T-helper 2 cell treated with Interferon-gamma antibody and Interleukin-4, amounts not matched to agents 5 μg/mL and 100 μg/mL, for 36 hours (primary cell): Measurements from ENCODE around the gene RIMBP2.

ENCODE experiments used
- DNase-seq: peaks from one replicate; pipeline ENCODE4 v3.0.0; 2021; ENCODE audit warnings: low spot score
- H3K27ac Mint-ChIP-seq: one replicate; pipeline ENCODE4 v1.8.0; 2021; ENCODE audit warnings: mild to moderate bottlenecking, mixed read lengths
- H3K27me3 Mint-ChIP-seq: one replicate; pipeline ENCODE4 v1.8.0; 2021; ENCODE audit warnings: low read depth, mixed read lengths
- H3K36me3 Mint-ChIP-seq: one replicate; pipeline ENCODE4 v1.8.0; 2021; ENCODE audit warnings: low read depth, mixed read lengths
- H3K4me1 Mint-ChIP-seq: one replicate; pipeline ENCODE4 v1.8.0; 2021; ENCODE audit warnings: low read depth, mixed read lengths
- H3K4me3 Mint-ChIP-seq: one replicate; pipeline ENCODE4 v1.8.0; 2022; ENCODE audit warnings: mild to moderate bottlenecking, moderate library complexity, mixed read lengths
- H3K9me3 Mint-ChIP-seq: one replicate; pipeline ENCODE4 v1.8.0; 2021; ENCODE audit warnings: mixed read lengths

The RIMBP2 gene

GRCh38 chr12:130560321-130560720 lies 155.8 kb downstream of the RIMBP2 start:
- no peaks in the 10 kb centered on the region for H3K27me3 Mint-ChIP-seq
- no peaks in the 10 kb centered on the region for H3K4me1 Mint-ChIP-seq
- no peak overlapping the region for H3K4me3 Mint-ChIP-seq
- H3K9me3 Mint-ChIP-seq = peaks cover 9% of the 10 kb centered on the region
- H3K27ac Mint-ChIP-seq = no peak overlapping the region
- no peaks in the 10 kb centered on the region for H3K36me3 Mint-ChIP-seq
- DNase-seq = no peak

DNA sequence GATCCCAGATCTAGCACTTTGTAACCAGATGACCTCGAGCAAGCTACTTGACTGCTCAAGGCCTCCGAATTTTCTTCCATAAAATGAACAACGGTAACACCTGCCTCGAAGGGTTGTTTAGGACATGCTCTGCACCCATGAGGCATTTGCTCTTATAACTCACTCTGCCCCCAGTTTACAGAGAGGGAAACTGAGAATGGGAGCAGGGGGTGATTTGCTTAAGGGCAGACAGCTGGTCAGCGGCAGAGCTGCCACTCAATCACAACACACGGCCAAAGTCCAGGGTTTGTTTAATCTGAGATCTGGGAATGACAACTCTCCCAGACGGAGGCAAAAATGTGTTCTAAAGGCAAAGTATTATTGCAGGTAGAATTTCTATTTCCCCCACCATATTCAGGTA lies 156.3 kb downstream of the RIMBP2 start:
- no peak overlapping the region for H3K27ac Mint-ChIP-seq
- H3K4me3 Mint-ChIP-seq = no peak overlapping the region
- no peaks in the 10 kb centered on the region for H3K4me1 Mint-ChIP-seq
- no peak for DNase-seq
- H3K9me3 Mint-ChIP-seq = peaks cover 8% of the 10 kb centered on the region
- H3K36me3 Mint-ChIP-seq = no peaks in the 10 kb centered on the region
- no peaks in the 10 kb centered on the region for H3K27me3 Mint-ChIP-seq

DNA sequence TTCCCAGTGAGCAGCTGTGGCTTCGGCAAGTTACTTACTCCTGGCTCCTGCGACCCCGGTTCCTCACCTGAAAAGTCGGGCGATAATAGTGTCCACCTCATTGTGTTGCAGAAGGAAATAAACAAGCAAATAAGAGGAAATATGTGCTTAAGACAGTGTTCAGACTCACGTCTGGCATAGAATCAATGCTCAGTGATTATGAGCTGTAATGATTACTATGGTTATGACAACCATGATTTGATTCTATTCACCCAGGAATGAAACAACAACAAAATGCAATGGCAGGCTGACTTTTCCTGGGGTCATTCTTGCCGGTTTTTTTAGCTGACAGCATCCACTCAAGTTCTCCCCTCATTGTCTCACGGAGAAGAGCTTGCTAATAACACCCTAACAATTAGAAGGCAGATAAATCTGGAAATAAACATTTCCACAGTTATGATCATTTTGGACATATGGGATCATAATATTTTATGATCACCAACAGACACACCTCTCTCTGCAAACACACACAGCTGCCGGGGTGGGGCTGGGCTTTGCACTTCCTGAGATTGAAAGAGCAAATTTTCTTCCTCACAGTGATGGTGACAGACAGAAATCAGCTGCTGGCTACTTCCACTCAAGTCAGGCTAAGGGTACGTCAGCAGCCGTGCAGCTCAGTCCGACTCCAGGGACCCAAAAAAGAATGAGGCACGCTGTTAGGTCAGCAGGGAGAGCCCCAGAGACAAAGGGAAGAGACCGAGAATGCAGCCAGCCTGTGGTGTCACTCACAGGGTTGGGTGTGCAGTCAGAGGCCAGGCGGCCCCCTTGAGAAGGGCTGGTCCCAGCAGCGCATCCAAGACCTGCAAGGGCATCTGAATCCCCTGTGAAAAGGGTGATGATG lies 158.0 kb downstream of the RIMBP2 start:
- Mint-ChIP-seq H3K27ac (no peak overlapping the region), H3K9me3 (no peaks in the 10 kb centered on the region), H3K4me3 (no peak overlapping the region), H3K4me1 (no peaks in the 10 kb centered on the region), H3K36me3 (no peaks in the 10 kb centered on the region), H3K27me3 (no peaks in the 10 kb centered on the region)
- no peak for DNase-seq

- DNase-seq = no peak
- Mint-ChIP-seq H3K27ac (no peak overlapping the region), H3K4me1 (no peaks in the 10 kb centered on the region), H3K9me3 (no peaks in the 10 kb centered on the region), H3K4me3 (no peak overlapping the region), H3K27me3 (no peaks in the 10 kb centered on the region), H3K36me3 (no peaks in the 10 kb centered on the region)
Observed at GRCh38 chr12:130557201-130557600, 158.9 kb downstream of the RIMBP2 start.

GRCh38 chr12:130556486-130557055 lies 159.5 kb downstream of the RIMBP2 start:
- Mint-ChIP-seq H3K4me3 (no peak overlapping the region), H3K27ac (no peak overlapping the region), H3K36me3 (no peaks in the 10 kb centered on the region)

GRCh38 chr12:130555628-130556485 lies 160.2 kb downstream of the RIMBP2 start:
- Mint-ChIP-seq H3K27ac (no peak overlapping the region), H3K36me3 (no peaks in the 10 kb centered on the region), H3K27me3 (no peaks in the 10 kb centered on the region), H3K4me3 (no peak overlapping the region), H3K4me1 (no peaks in the 10 kb centered on the region), H3K9me3 (no peaks in the 10 kb centered on the region)
- no peak for DNase-seq

More at GRCh38 chr12:130556486-130557055, 159.5 kb downstream of the RIMBP2 start:
- no peaks in the 10 kb centered on the region for H3K4me1 Mint-ChIP-seq
- H3K9me3 Mint-ChIP-seq = no peaks in the 10 kb centered on the region
- no peak for DNase-seq
- H3K27me3 Mint-ChIP-seq = no peaks in the 10 kb centered on the region

GRCh38 chr12:130555221-130555620 lies 160.9 kb downstream of the RIMBP2 start:
- Mint-ChIP-seq H3K4me1 (no peaks in the 10 kb centered on the region), H3K4me3 (no peak overlapping the region), H3K36me3 (no peaks in the 10 kb centered on the region), H3K27me3 (no peaks in the 10 kb centered on the region), H3K9me3 (peaks cover 3% of the 10 kb centered on the region), H3K27ac (no peak overlapping the region)
- DNase-seq = no peak

GRCh38 chr12:130552483-130552996 lies 163.6 kb downstream of the RIMBP2 start:
- no peaks in the 10 kb centered on the region for H3K27me3 Mint-ChIP-seq
- no peaks in the 10 kb centered on the region for H3K36me3 Mint-ChIP-seq
- H3K4me1 Mint-ChIP-seq = no peaks in the 10 kb centered on the region
- no peak overlapping the region for H3K27ac Mint-ChIP-seq
- H3K4me3 Mint-ChIP-seq = no peak overlapping the region
- no peak for DNase-seq
- peaks cover 9% of the 10 kb centered on the region for H3K9me3 Mint-ChIP-seq

GRCh38 chr12:130549361-130549760 lies 166.7 kb downstream of the RIMBP2 start:
- Mint-ChIP-seq H3K4me3 (no peak overlapping the region), H3K27ac (no peak overlapping the region), H3K9me3 (peaks cover 9% of the 10 kb centered on the region), H3K4me1 (no peaks in the 10 kb centered on the region), H3K27me3 (no peaks in the 10 kb centered on the region), H3K36me3 (no peaks in the 10 kb centered on the region)
- no peak for DNase-seq

DNA sequence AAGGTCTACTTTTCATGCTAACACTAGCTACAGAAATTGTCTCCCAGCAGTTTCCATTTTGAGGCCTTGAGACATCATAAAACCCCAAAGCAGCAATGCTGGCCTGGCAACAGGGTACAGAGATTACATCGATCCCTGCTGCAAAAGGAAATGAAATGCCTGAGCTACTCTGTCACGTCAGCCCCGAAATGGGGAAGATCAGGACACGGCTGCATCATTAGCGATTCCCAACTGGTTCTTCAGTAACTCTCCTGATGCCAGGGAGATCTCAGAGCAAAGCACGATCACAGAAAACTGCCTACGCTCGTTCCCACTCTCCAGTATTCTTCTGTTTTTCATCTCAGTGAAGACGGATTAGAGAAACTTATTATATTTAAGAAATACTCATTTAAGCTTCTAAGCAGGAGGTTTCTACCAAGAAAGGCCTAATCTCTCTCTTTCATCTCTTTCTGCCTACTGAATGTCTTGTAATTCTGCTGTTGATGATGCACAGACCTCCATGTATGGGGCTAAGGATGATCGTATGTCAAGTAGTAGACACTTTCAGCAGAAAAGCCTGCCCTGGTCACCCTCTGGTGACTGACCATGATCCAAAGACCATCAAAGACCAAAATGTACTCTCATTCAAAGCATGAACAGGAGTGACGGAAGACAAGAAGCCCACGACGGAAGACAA lies 168.5 kb downstream of the RIMBP2 start:
- DNase-seq = no peak
- H3K4me3 Mint-ChIP-seq = no peak overlapping the region
- no peaks in the 10 kb centered on the region for H3K27me3 Mint-ChIP-seq
- no peaks in the 10 kb centered on the region for H3K4me1 Mint-ChIP-seq
- H3K9me3 Mint-ChIP-seq = peaks cover 9% of the 10 kb centered on the region
- H3K36me3 Mint-ChIP-seq = no peaks in the 10 kb centered on the region
- H3K27ac Mint-ChIP-seq = no peak overlapping the region

- no peak for DNase-seq
- H3K4me1 Mint-ChIP-seq = no peaks in the 10 kb centered on the region
- H3K27me3 Mint-ChIP-seq = no peaks in the 10 kb centered on the region
- no peak overlapping the region for H3K4me3 Mint-ChIP-seq
- H3K27ac Mint-ChIP-seq = no peak overlapping the region
- H3K36me3 Mint-ChIP-seq = no peaks in the 10 kb centered on the region
- H3K9me3 Mint-ChIP-seq = peaks cover 14% of the 10 kb centered on the region
Observed at GRCh38 chr12:130546494-130546893, 169.6 kb downstream of the RIMBP2 start.

DNA sequence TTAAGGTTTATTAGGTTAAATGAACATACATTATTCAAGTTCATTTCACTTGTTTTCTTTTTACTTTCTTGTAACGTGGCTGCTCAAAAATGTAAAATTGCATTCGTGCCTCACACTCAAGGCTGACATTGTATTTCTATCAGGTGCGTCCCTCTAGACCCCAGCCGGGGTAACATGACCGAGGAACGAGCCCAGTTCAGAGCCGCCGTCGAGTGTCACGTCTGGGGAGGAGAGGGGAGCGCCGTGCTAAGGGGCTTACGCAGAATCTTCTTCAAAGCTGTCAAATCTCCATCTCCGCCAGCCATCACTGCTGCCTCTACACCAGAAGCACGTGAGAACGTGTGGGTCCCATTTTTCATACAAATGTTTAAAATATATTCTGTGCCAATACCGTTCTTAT lies 170.6 kb downstream of the RIMBP2 start:
- Mint-ChIP-seq H3K36me3 (no peaks in the 10 kb centered on the region), H3K4me3 (no peak overlapping the region), H3K9me3 (peaks cover 17% of the 10 kb centered on the region), H3K4me1 (no peaks in the 10 kb centered on the region), H3K27me3 (no peaks in the 10 kb centered on the region), H3K27ac (no peak overlapping the region)
- DNase-seq = no peak

- no peaks in the 10 kb centered on the region for H3K4me1 Mint-ChIP-seq
- H3K9me3 Mint-ChIP-seq = peaks cover 13% of the 10 kb centered on the region
- H3K36me3 Mint-ChIP-seq = no peaks in the 10 kb centered on the region
- H3K27ac Mint-ChIP-seq = no peak overlapping the region
- H3K27me3 Mint-ChIP-seq = no peaks in the 10 kb centered on the region
- H3K4me3 Mint-ChIP-seq = no peak overlapping the region
- no peak for DNase-seq
Observed at GRCh38 chr12:130540376-130540775, 175.7 kb downstream of the RIMBP2 start.
